ENCODE measurements around the gene MOB4. TPM values are rescaled to one million over a fixed set of nuclear protein-coding genes. Genes with fewer than 3 reads are reported as not detected.

MOB4 gene
- total and polyA plus RNA-seq, 2 donors (not counting 1 experiment from before 2014, with no cell fraction given) = 12.6 to 20.8 TPM

- TF ChIP-seq, protein P1, sequence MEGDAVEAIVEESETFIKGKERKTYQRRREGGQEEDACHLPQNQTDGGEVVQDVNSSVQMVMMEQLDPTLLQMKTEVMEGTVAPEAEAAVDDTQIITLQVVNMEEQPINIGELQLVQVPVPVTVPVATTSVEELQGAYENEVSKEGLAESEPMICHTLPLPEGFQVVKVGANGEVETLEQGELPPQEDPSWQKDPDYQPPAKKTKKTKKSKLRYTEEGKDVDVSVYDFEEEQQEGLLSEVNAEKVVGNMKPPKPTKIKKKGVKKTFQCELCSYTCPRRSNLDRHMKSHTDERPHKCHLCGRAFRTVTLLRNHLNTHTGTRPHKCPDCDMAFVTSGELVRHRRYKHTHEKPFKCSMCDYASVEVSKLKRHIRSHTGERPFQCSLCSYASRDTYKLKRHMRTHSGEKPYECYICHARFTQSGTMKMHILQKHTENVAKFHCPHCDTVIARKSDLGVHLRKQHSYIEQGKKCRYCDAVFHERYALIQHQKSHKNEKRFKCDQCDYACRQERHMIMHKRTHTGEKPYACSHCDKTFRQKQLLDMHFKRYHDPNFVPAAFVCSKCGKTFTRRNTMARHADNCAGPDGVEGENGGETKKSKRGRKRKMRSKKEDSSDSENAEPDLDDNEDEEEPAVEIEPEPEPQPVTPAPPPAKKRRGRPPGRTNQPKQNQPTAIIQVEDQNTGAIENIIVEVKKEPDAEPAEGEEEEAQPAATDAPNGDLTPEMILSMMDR (IDR thresholded peaks at IDR 0.05) = no peak
- no peak for TF ChIP-seq EZH2 (IDR thresholded peaks at IDR 0.05; ENCODE audit: borderline replicate concordance, insufficient read depth, low read depth, low read length, poor library complexity, severe bottlenecking)
- Mint-ChIP-seq H3K4me1 (peaks cover 32% of the 10 kb centered on the region), H3K9me3 (ENCODE audit: insufficient read depth) (no peaks in the 10 kb centered on the region), H3K4me3 (no peak overlapping the region), H3K27ac (peak overlapping the region; percentile 3), H3K27me3 (no peaks in the 10 kb centered on the region)
- Histone ChIP-seq H3K4me1 (ENCODE audit: control insufficient read depth in 2 of 2, insufficient read depth in 2 of 2, low read length in 2 of 2) (peaks cover 23 to 25% of the 10 kb centered on the region in 2 donors), H3K27ac (ENCODE audit: low read length in 2 of 2) (peak overlapping the region in 1 of 2 donors; percentile 24), H3K9me3 (ENCODE audit: control extremely low read depth in 1 of 3, control insufficient read depth in 2 of 3, insufficient read depth in 1 of 3, low read length in 2 of 3) (no peaks in the 10 kb centered on the region), H3K27me3 (replicated peaks in 1 of 4; ENCODE audit: control extremely low read depth in 1 of 4, control insufficient read depth in 3 of 4, insufficient read depth in 4 of 4, low read length in 3 of 4) (no peaks in the 10 kb centered on the region), H3K36me3 (replicated peaks in 1 of 2; ENCODE audit: control extremely low read depth in 1 of 2, control insufficient read depth in 1 of 2, extremely low read depth in 1 of 2, insufficient read depth in 2 of 2, low read length in 1 of 2) (peaks cover 7 to 71% of the 10 kb centered on the region in 2 experiments), H2AFZ (ENCODE audit: insufficient read depth, low read depth, low read length, poor library complexity, severe bottlenecking) (no peak overlapping the region), H3K9ac (ENCODE audit: low read length) (no peak overlapping the region), H3K4me3 (ENCODE audit: control extremely low read depth in 1 of 5, extremely low read depth in 1 of 5, insufficient read depth in 1 of 5, low read depth in 2 of 5, low read length in 4 of 5) (no peak overlapping the region), H4K20me1 (ENCODE audit: control insufficient read depth, insufficient read depth, low read length, poor library complexity, severe bottlenecking) (peaks cover 16% of the 10 kb centered on the region), H3K4me2 (replicated peaks; ENCODE audit: low read depth, low read length, poor library complexity, severe bottlenecking) (no peak overlapping the region), H3K79me2 (ENCODE audit: control insufficient read depth, insufficient read depth, low read length) (peaks cover 50% of the 10 kb centered on the region)
- intact Hi-C loops (cut with micrococcal nuclease) = loop anchor here (10.0 kb wide), 1 partner anchor 91 kb away; no protein-coding TSS in a partner anchor
- ATAC-seq (ENCODE audit: low read depth) (no peak), DNase-seq (no peak)
- CTCF ChIA-PET = no interaction called here
- WGBS (ENCODE audit: insufficient coverage) = no CpG with 5 or more reads among the region's 2 CpGs
- POLR2A ChIA-PET = no interaction called here
Observed at GRCh38 chr2:197495433-197496134, 20.3 kb upstream of the MOB4 start.

DNA sequence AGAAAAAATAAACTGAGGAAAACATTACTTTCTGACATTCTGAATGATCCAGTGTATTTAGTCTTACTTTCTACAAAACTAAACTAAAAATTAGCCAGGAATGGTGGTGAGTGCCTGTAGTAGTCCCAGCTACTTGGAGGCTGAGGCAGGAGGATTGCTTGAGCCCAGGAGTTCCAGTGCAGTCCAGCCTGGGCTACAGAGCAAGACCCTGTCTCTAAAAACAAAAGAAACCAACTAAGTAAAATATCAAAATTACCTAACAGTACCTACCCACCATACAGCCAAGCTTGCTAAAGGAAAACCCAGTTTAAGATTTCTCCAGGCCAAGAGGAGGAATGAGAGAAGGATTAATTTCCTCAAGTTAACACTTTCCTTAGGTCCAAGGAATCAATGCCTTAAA lies 19.2 kb upstream of the MOB4 start:
- H3K27me3 Mint-ChIP-seq = no peaks in the 10 kb centered on the region
- CTCF ChIA-PET = no interaction called here
- Histone ChIP-seq H3K4me1 (ENCODE audit: control insufficient read depth in 2 of 2, insufficient read depth in 2 of 2, low read length in 2 of 2) (peaks cover 30 to 31% of the 10 kb centered on the region in 2 donors), H3K79me2 (ENCODE audit: control insufficient read depth, insufficient read depth, low read length) (peaks cover 54% of the 10 kb centered on the region), H3K4me3 (ENCODE audit: control extremely low read depth in 1 of 5, extremely low read depth in 1 of 5, insufficient read depth in 1 of 5, low read depth in 2 of 5, low read length in 4 of 5) (no peak overlapping the region), H3K36me3 (replicated peaks in 1 of 2; ENCODE audit: control extremely low read depth in 1 of 2, control insufficient read depth in 1 of 2, extremely low read depth in 1 of 2, insufficient read depth in 2 of 2, low read length in 1 of 2) (peaks cover 5 to 60% of the 10 kb centered on the region in 2 experiments), H3K9ac (ENCODE audit: low read length) (no peak overlapping the region), H3K27me3 (replicated peaks in 1 of 4; ENCODE audit: control extremely low read depth in 1 of 4, control insufficient read depth in 3 of 4, insufficient read depth in 4 of 4, low read length in 3 of 4) (no peaks in the 10 kb centered on the region), H3K27ac (ENCODE audit: low read length in 2 of 2) (peak overlapping the region in 1 of 2 donors; percentile 3), H3K9me3 (ENCODE audit: control extremely low read depth in 1 of 3, control insufficient read depth in 2 of 3, insufficient read depth in 1 of 3, low read length in 2 of 3) (no peaks in the 10 kb centered on the region), H3K4me2 (replicated peaks; ENCODE audit: low read depth, low read length, poor library complexity, severe bottlenecking) (no peak overlapping the region), H2AFZ (ENCODE audit: insufficient read depth, low read depth, low read length, poor library complexity, severe bottlenecking) (no peak overlapping the region), H4K20me1 (ENCODE audit: control insufficient read depth, insufficient read depth, low read length, poor library complexity, severe bottlenecking) (peaks cover 16% of the 10 kb centered on the region)
- peaks cover 40% of the 10 kb centered on the region for H3K4me1 Mint-ChIP-seq
- no peak for TF ChIP-seq EZH2 (IDR thresholded peaks at IDR 0.05; ENCODE audit: borderline replicate concordance, insufficient read depth, low read depth, low read length, poor library complexity, severe bottlenecking)
- TF ChIP-seq, protein P1 (IDR thresholded peaks at IDR 0.05) = no peak
- ATAC-seq (ENCODE audit: low read depth) (no peak), DNase-seq (no peak)
- peak overlapping the region; percentile 34 for H3K4me3 Mint-ChIP-seq
- no peaks in the 10 kb centered on the region for H3K9me3 Mint-ChIP-seq (ENCODE audit: insufficient read depth)
- peak overlapping the region; percentile 41 for H3K27ac Mint-ChIP-seq
- POLR2A ChIA-PET = interaction anchor here (1.2 kb wide), 1 partner anchor 20 kb away, joined by 3 read pairs; the partner anchor contains the start of gene MOB4
- intact Hi-C loops (cut with micrococcal nuclease) = loop anchor here (10.0 kb wide), 1 partner anchor 92 kb away; no protein-coding TSS in a partner anchor
